ENCODE data around the gene WNT5B.
"Not testable (repeated sequence)": the region's sequence is repeated elsewhere in the genome, so short reads cannot be mapped to it uniquely, and the experiment has no call there.

The WNT5B gene

GRCh38 chr12:1691123-1692007 is 62.3 kb downstream of the WNT5B start:
- DNase-seq (ENCODE audit: low spot score): peak; percentile 65

DNA sequence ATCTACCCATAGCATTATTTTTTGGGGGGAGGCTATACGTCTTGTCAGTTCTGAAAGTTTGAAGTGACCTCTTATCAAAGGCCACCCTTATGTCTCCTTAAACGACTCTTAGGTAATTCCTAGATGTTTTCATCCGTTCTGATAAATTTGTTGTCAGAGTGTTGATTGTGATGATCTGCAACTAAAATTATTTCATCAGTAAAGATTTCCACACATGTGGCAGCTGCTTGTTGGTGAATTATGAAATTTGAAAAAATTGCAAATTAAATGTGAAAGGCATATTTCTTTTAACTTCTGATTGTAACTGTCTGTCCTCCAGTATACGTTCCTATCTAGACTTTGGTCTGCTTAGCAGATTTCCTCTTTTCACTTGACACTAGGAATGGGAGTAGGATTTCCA is 63.2 kb downstream of the WNT5B start:
- no peak for DNase-seq (ENCODE audit: low spot score)

- no peak for DNase-seq (ENCODE audit: low spot score)
Measured at GRCh38 chr12:1692895-1693610, 64.0 kb downstream of the WNT5B start.

DNA sequence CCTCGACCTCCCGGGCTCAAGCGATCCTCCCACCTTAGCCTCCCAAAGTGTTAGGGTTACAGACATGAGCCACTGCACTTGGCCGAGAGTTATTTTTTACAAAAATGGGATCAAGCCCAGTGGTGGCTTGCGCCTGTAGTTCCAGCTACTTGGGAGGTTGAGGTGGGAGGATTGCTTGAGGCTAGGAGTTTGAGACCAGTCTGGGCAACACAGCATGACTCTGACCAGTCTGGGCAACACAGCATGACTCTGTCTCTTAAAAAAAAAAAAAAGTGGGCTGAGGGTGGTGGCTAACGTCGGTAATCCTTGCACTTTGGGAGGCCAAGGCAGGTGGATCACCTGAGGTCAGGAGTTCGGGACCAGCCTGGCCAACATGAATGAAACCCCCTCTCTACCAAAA is 66.1 kb downstream of the WNT5B start:
- not testable (repeated sequence) for DNase-seq (ENCODE audit: low spot score)

GRCh38 chr12:1695886-1696670 is 67.0 kb downstream of the WNT5B start:
- DNase-seq (ENCODE audit: low spot score): no peak

DNA sequence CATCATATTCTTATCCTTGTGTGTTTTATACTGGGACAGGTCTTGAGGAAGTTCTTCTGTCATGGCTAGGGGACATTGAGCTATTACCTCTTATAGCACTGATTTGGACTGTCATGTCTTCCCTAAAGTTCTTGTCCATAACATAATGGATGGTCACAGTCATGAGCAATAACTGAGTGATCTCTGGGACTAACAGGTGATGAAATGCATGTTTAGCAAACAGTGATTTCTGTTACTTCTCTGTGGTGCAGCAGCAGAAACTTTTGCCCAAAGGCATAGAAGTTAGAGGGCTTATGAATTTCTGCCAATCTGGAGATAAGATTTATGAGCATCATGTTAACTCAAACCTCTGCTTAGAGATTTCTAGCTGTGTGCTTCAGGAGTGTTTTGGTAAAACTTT is 67.8 kb downstream of the WNT5B start:
- DNase-seq (ENCODE audit: low spot score): no peak

All from GM03348 (cell line).